Pancreas (tissue), 10 donors: ENCODE data around the gene AGTRAP. TPM values are rescaled to one million over a fixed set of nuclear protein-coding genes. Genes with fewer than 3 reads are reported as not detected.

Experiments used
- ATAC-seq, 4 donors: fragments of 200-7000 bp; cut with Tn5 transposase; one replicate each; pipeline versions ENCODE4 v1.8.0 to v1.9.1; 2020; ENCODE audit warnings: mild to moderate bottlenecking in 4 of 4, moderate library complexity in 4 of 4
- DNase-seq, 6 donors: peaks; one replicate each; pipeline ENCODE4 v3.0.0-alpha.2; 2020
- FAIRE-seq: peaks from 2 replicates; lab custom pipeline; 2012; peaks lifted over from hg19 to GRCh38; lab: Jason Lieb, UNC
- H3K27ac ChIP-seq, 4 donors: fragments of 200-600 bp; sonication (generic); 1 replicate in 3 of 4; 2 replicates in 1 of 4; pipeline versions ENCODE4 v1.5.0 to v1.8.0; 2020
- H3K27me3 ChIP-seq, 4 donors: fragments of 200-600 bp; one replicate each; pipeline ENCODE4 v1.8.0; 2021
- H3K36me3 ChIP-seq, 3 donors: fragments of 200-600 bp; sonication (generic) in 1 of 3; one replicate each; pipeline versions ENCODE4 v1.5.0 to v1.8.0; 2020 to 2021
- H3K4me1 ChIP-seq, 3 donors: fragments of 200-600 bp; one replicate each; pipeline ENCODE4 v1.8.0; 2021
- H3K4me3 ChIP-seq, 4 donors: fragments of 200-600 bp; sonication (generic) in 2 of 4; one replicate each; pipeline versions ENCODE4 v1.5.0 to v1.8.0; 2020 to 2021
- H3K9me3 ChIP-seq, 4 donors: fragments of 200-600 bp; one replicate each; pipeline ENCODE4 v1.8.0; 2021
- CTCF ChIP-seq, 4 donors: fragments of 200-600 bp; sonication (generic) in 3 of 4; IDR thresholded peaks; one replicate each; pipeline versions ENCODE4 v1.5.0 to v1.8.0; 2021; ENCODE audit warnings: antibody characterized with exemption in 4 of 4
- WGBS, 2 donors: extraction: QIAGEN DNeasy Blood & Tissue Kit; methylation state at CpG; one replicate each; pipeline ENCODE4 v1.1.7; 2013; 5-methylcytosine and 5-hydroxymethylcytosine counted together
- intact Hi-C, 3 donors: fragments of 100-400 bp; cut with DNase I; formaldehyde crosslinking; loops; one replicate each; pipeline versions ENCODE4 v1.11.1 to v1.14.2; 2022
- polyA plus RNA-seq, 2 donors: library from polyadenylated mRNA; stranded (reverse); fragments of 200-250 nt; gene quantifications; one replicate each; pipeline ENCODE4 v1.2.3, GENCODE V29; 2013
- total RNA-seq, 6 donors: library from RNA; stranded (reverse); fragmentation: NEBNext Ultra II Directional in 4 of 6; extraction: Animal tissue kit (Norgen Biotek cat#: 25700) in 4 of 6; gene quantifications; one replicate each; pipeline versions ENCODE4 v1.2.1 to v1.2.4, GENCODE V29; 2021 to 2023
- donor health status: healthy with polysubstance abuse.
- donor health status: DM: no; HTN: no; CAD: no; lungs with moderate emphysema.
- donor health status: DM: no; HTN: no; CAD: no.
- donor health status: control.
- donor health status: control.
- donor health status: Bipolar disorder and iron deficiency.
- donor health status: DM: yes; HTN: yes; CAD: no.
- donor health status: DM: no; HTN: no; CAD: no.
- donor health status: DM: no; HTN: no; CAD: no.
- donor health status: DM: yes; HTN: yes; CAD: no.

The AGTRAP gene
- total and polyA plus RNA-seq, 8 donors = 16.8 to 38.5 (median 24.0) TPM

DNA sequence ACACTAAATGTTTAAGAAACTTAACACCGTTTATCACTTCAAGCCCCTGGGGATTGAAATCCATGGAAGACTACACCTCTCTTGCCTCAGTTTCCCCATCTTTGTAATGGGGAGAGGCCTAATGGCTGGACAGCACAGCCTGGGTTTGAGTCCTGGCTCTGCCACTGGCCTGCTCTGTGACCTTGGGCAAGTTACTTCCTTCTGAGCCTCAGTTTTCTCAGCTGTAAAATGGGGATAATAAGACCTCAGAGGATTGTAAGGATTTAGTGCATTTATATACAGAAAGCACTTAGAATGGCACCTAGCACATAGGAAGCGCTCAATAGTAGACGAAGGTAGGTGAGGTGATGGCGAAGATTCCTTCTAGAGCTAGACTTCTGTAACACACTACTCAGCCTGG, 5.5 kb downstream of the AGTRAP start:
- Histone ChIP-seq H3K36me3 (no peaks in the 10 kb centered on the region), H3K27ac (no peak overlapping the region), H3K4me1 (peaks cover 6 to 30% (median 12%) of the 10 kb centered on the region in 3 donors), H3K4me3 (no peak overlapping the region), H3K9me3 (no peaks in the 10 kb centered on the region), H3K27me3 (no peaks in the 10 kb centered on the region)
- intact Hi-C loops = no loop called here
- DNase-seq (no peak), FAIRE-seq (no peak), ATAC-seq (no peak)
- WGBS, 2 donors = 89 to 94% methylated on average over 4 of the region's 4 CpGs
- TF ChIP-seq CTCF (IDR thresholded peaks at IDR 0.05) = no peak

DNA sequence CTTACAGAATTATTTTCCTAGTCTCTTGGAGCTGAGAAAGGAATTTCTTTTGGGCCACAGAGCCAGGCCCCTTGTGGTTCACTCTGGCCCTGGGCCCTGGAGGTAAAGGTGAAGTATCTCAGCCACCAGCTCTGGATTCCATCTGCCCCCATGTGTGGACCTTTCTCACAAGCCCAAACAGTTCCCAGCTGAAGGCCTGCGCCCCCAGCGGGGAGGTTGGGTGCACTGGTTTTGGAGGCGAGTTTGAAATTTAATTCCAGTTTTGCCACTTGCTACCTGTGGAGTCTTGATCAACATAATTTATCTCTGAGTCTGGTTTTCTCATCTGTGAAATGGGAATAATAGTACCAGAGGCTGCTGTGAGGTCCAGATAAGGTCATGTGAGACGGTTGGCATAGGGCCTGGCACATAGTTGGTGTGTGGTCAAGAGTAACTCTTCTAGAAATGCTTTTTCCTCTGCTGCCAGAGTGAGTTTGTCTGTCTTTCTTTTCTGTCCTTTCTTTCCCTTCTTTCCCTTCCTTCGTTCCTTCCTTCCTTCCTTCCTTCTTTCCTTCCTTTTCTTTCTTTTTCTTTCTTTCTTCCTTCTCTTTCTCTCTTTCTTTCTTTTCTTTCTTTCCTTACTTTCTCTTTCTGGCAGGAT, 6.1 kb downstream of the AGTRAP start:
- intact Hi-C loops = no loop called here
- ATAC-seq (no peak), DNase-seq (no peak), FAIRE-seq (no peak)
- Histone ChIP-seq H3K36me3 (no peaks in the 10 kb centered on the region), H3K9me3 (no peaks in the 10 kb centered on the region), H3K4me1 (peaks cover 8 to 33% (median 8%) of the 10 kb centered on the region in 3 donors), H3K27ac (no peak overlapping the region), H3K4me3 (no peak overlapping the region), H3K27me3 (no peaks in the 10 kb centered on the region)
- 77 to 83% methylated on average over 5 of the region's 5 CpGs for WGBS, 2 donors
- TF ChIP-seq CTCF (IDR thresholded peaks at IDR 0.05) = no peak

DNA sequence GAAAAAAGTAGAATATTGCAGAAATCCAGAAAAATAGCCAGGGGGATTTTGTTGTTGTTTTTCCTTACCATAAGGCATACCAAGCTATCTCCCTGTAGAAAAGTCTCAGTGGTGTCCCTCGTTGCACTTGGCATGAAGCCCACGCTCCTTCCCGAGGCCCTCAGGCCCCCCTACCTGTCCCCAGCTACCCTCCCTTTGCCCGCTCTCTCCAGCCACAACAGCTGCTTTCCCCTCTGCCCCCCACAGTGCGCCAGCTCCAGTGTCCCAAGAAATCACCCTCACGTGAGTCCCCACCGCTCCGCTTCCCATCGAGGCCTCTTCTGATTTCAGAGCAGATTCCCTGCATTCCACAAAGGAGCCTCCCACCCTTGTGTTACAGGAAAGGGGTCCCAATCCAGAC, 8.4 kb downstream of the AGTRAP start:
- DNase-seq (peak in 1 of 6 donors; percentile 49), ATAC-seq (no peak), FAIRE-seq (no peak)
- H3K27ac ChIP-seq = no peak overlapping the region
- no peaks in the 10 kb centered on the region for H3K9me3 ChIP-seq
- H3K36me3 ChIP-seq = no peaks in the 10 kb centered on the region
- peaks cover 7 to 27% (median 7%) of the 10 kb centered on the region in 3 donors for H3K4me1 ChIP-seq
- no peak overlapping the region for H3K4me3 ChIP-seq
- no peaks in the 10 kb centered on the region for H3K27me3 ChIP-seq
- 83 to 84% methylated on average over 9 of the region's 9 CpGs for WGBS, 2 donors
- intact Hi-C loops = no loop called here
- no peak for TF ChIP-seq CTCF (IDR thresholded peaks at IDR 0.05)

GRCh38 chr1:11746092-11746491, 10.2 kb downstream of the AGTRAP start:
- H3K4me1 ChIP-seq = peaks cover 7 to 27% (median 7%) of the 10 kb centered on the region in 3 donors
- no peaks in the 10 kb centered on the region for H3K27me3 ChIP-seq
- TF ChIP-seq CTCF (IDR thresholded peaks at IDR 0.05) = no peak
- H3K27ac ChIP-seq = peak overlapping the region in 3 of 4 donors; percentile 55 to 83 (median 79)
- H3K9me3 ChIP-seq = no peaks in the 10 kb centered on the region
- FAIRE-seq (no peak), DNase-seq (peak in 5 of 6 donors; percentile 35 to 78 (median 63)), ATAC-seq (peak; percentile 66 to 81 (median 74))
- H3K36me3 ChIP-seq = peaks cover 0 to 10% (median 0%) of the 10 kb centered on the region in 3 donors
- intact Hi-C loops = no loop called here
- no peak overlapping the region for H3K4me3 ChIP-seq
- WGBS, 2 donors = 37 to 40% methylated on average over 6 of the region's 6 CpGs
